Sigmoid colon (tissue), 7 donors: ENCODE results near the gene CCM2L. TPM values are rescaled to one million over a fixed set of nuclear protein-coding genes. Genes with fewer than 3 reads are reported as not detected.

Experiments
- DNase-seq: peaks from one replicate; pipeline ENCODE4 v3.0.0-alpha.2; 2019
- H3K27ac ChIP-seq, 4 donors: fragments of 200-600 bp; sonication (generic); one replicate each; pipeline ENCODE4 v1.5.1; 2016 to 2019; ENCODE audit warnings: mild to moderate bottlenecking in 1 of 4
- H3K27me3 ChIP-seq, 3 donors: fragments of 200-600 bp; sonication (generic); one replicate each; pipeline ENCODE4 v1.5.1; 2019; ENCODE audit warnings: mild to moderate bottlenecking in 1 of 3
- H3K36me3 ChIP-seq, 4 donors: fragments of 200-600 bp; sonication (generic); one replicate each; pipeline ENCODE4 v1.5.1; 2016 to 2019
- H3K4me1 ChIP-seq, 4 donors: fragments of 200-600 bp; sonication (generic); one replicate each; pipeline ENCODE4 v1.5.1; 2017 to 2019
- H3K4me3 ChIP-seq, 4 donors: fragments of 200-600 bp; sonication (generic); one replicate each; pipeline ENCODE4 v1.5.1; 2017 to 2019; ENCODE audit warnings: mild to moderate bottlenecking in 2 of 4, moderate library complexity in 1 of 4
- H3K9me3 ChIP-seq, 4 donors: fragments of 200-600 bp in 3 of 4; sonication (generic) in 3 of 4; one replicate each; pipeline versions ENCODE4 v1.5.1 to v1.6.1; 2013 to 2019
- CTCF ChIP-seq, 4 experiments: fragments of 450-650 bp in 3 of 4; fragments of 200-600 bp in 1 of 4; IDR thresholded peaks; one replicate each; pipeline ENCODE4 v1.5.1; 2016 to 2019; ENCODE audit warnings: antibody characterized with exemption in 4 of 4, mild to moderate bottlenecking in 3 of 4, moderate library complexity in 2 of 4
- EP300 ChIP-seq, 4 donors: sonication (generic); formaldehyde crosslinking; IDR thresholded peaks; one replicate each; pipeline ENCODE4 v1.6.1; 2017; ENCODE audit warnings: antibody characterized with exemption in 4 of 4
- POLR2A ChIP-seq, 2 donors: fragments of 450-650 bp; IDR thresholded peaks; one replicate each; pipeline ENCODE4 v1.6.1; 2016; ENCODE audit warnings: antibody characterized with exemption in 2 of 2, mild to moderate bottlenecking in 2 of 2, moderate library complexity in 2 of 2
- POLR2AphosphoS5 ChIP-seq, 4 donors: sonication (generic); formaldehyde crosslinking; IDR thresholded peaks; one replicate each; pipeline ENCODE4 v1.6.1; 2017; ENCODE audit warnings: antibody characterized with exemption in 4 of 4
- WGBS, 2 donors: extraction: QIAGEN DNeasy Blood & Tissue Kit; methylation state at CpG; one replicate each; pipeline ENCODE4 v1.1.7; 2013; 5-methylcytosine and 5-hydroxymethylcytosine counted together
- intact Hi-C: fragments of 100-400 bp; cut with DNase I; formaldehyde crosslinking; loops from one replicate; pipeline ENCODE4 v1.15.1; 2023
- polyA plus RNA-seq, 3 donors: library from polyadenylated mRNA; stranded (reverse); fragments of 200-250 nt; gene quantifications; one replicate each; pipeline ENCODE4 v1.2.3, GENCODE V29; 2013
- total RNA-seq, 4 donors: library from RNA; depleted of rRNA; stranded (reverse); fragments of >200 nt; gene quantifications; one replicate each; pipeline ENCODE4 v1.1.0, GENCODE V29; 2016
- donor health status: healthy with polysubstance abuse.
- donor health status: Bipolar disorder and iron deficiency.
- donor health status: healthy.

The CCM2L gene
- total and polyA plus RNA-seq, 7 donors = 0.46 to 5.8 (median 2.5) TPM

DNA sequence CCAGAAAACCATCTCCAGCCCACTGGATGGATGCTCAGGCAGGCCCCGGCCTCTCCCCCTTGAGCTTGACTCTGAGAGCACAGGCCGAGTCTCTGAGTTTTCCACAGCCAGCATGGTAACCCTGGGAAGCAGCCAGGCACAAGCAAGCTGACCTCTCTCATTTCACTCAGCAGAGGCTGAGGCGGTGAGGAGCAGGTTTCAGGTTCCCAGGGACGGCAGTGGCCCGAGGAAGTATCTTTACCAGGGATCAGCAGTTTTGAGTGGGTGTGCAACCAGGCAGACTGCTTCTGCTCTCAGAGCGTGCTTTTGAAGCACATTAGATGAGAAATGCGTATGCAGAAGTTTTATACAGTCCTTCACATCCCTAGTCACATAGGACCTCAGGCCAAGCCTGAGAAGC, 54.4 kb downstream of the CCM2L start:
- DNase-seq = no peak
- intact Hi-C loops = no loop called here

GRCh38 chr20:32067234-32067821, 57.1 kb downstream of the CCM2L start:
- WGBS, 2 donors = 63 to 67% methylated on average over 6 of the region's 6 CpGs
- Histone ChIP-seq H3K27me3 (peaks cover 0 to 21% (median 0%) of the 10 kb centered on the region in 3 donors), H3K4me1 (no peaks in the 10 kb centered on the region), H3K27ac (no peak overlapping the region), H3K4me3 (no peak overlapping the region), H3K36me3 (no peaks in the 10 kb centered on the region), H3K9me3 (no peaks in the 10 kb centered on the region)
- intact Hi-C loops = no loop called here
- TF ChIP-seq POLR2AphosphoS5 (IDR thresholded peaks at IDR 0.05) = no peak
- DNase-seq = no peak

More for the DNA sequence above, 54.4 kb downstream of the CCM2L start:
- no peaks in the 10 kb centered on the region for H3K36me3 ChIP-seq
- no peak overlapping the region for H3K27ac ChIP-seq
- TF ChIP-seq CTCF (IDR thresholded peaks at IDR 0.05) = no peak
- TF ChIP-seq POLR2AphosphoS5 (IDR thresholded peaks at IDR 0.05) = no peak
- TF ChIP-seq POLR2A (IDR thresholded peaks at IDR 0.05) = no peak
- TF ChIP-seq EP300 (IDR thresholded peaks at IDR 0.05) = no peak
- 79 to 80% methylated on average over 7 of the region's 7 CpGs for WGBS, 2 donors
- peaks cover 0 to 34% (median 0%) of the 10 kb centered on the region in 3 donors for H3K27me3 ChIP-seq
- H3K4me1 ChIP-seq = no peaks in the 10 kb centered on the region
- no peak overlapping the region for H3K4me3 ChIP-seq
- H3K9me3 ChIP-seq = no peaks in the 10 kb centered on the region

GRCh38 chr20:32068174-32068573, 57.9 kb downstream of the CCM2L start:
- no peaks in the 10 kb centered on the region for H3K36me3 ChIP-seq
- H3K9me3 ChIP-seq = no peaks in the 10 kb centered on the region
- peaks cover 0 to 15% (median 0%) of the 10 kb centered on the region in 3 donors for H3K27me3 ChIP-seq
- TF ChIP-seq POLR2A (IDR thresholded peaks at IDR 0.05) (no peak), CTCF (IDR thresholded peaks at IDR 0.05) (no peak), POLR2AphosphoS5 (IDR thresholded peaks at IDR 0.05) (no peak), EP300 (IDR thresholded peaks at IDR 0.05) (no peak)
- intact Hi-C loops = no loop called here
- DNase-seq = no peak
- WGBS, 2 donors = 97% methylated on average over 2 of the region's 2 CpGs
- no peaks in the 10 kb centered on the region for H3K4me1 ChIP-seq
- H3K4me3 ChIP-seq = no peak overlapping the region
- H3K27ac ChIP-seq = no peak overlapping the region

DNA sequence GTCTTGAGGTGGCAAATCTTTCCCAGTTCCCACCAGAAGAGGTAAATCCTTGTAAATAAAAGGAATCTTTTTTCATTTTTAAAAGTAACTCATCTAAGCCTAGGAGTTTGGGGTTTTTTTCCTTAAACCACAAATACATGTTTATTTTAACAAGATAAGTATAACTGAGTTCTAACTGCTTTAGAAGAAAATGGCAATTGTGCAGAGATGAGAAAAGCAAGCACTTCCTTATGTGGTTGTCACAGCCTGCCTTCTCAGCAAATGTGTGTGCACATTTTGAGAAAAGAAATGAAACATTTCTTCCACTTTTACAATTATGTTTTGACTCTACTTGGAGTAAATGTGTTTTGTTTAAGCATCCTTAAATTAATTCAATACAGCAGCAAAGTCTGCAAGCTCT, 59.5 kb downstream of the CCM2L start:
- no peak for DNase-seq
- intact Hi-C loops = no loop called here
- TF ChIP-seq EP300 (IDR thresholded peaks at IDR 0.05) (no peak), POLR2A (IDR thresholded peaks at IDR 0.05) (no peak), POLR2AphosphoS5 (IDR thresholded peaks at IDR 0.05) (no peak), CTCF (IDR thresholded peaks at IDR 0.05) (no peak)
- Histone ChIP-seq H3K9me3 (no peaks in the 10 kb centered on the region), H3K36me3 (no peaks in the 10 kb centered on the region), H3K27ac (no peak overlapping the region), H3K27me3 (peaks cover 0 to 19% (median 0%) of the 10 kb centered on the region in 3 donors), H3K4me1 (no peaks in the 10 kb centered on the region), H3K4me3 (no peak overlapping the region)

GRCh38 chr20:32070282-32070681, 60.0 kb downstream of the CCM2L start:
- Histone ChIP-seq H3K4me1 (no peaks in the 10 kb centered on the region), H3K9me3 (no peaks in the 10 kb centered on the region), H3K36me3 (no peaks in the 10 kb centered on the region), H3K27ac (no peak overlapping the region), H3K27me3 (peaks cover 0 to 20% (median 0%) of the 10 kb centered on the region in 3 donors), H3K4me3 (no peak overlapping the region)
- 78 to 85% methylated on average over 1 of the region's 1 CpG for WGBS, 2 donors
- no peak for DNase-seq
- no peak for TF ChIP-seq POLR2AphosphoS5 (IDR thresholded peaks at IDR 0.05)
- TF ChIP-seq POLR2A (IDR thresholded peaks at IDR 0.05) = no peak
- no peak for TF ChIP-seq CTCF (IDR thresholded peaks at IDR 0.05)
- TF ChIP-seq EP300 (IDR thresholded peaks at IDR 0.05) = no peak
- intact Hi-C loops = no loop called here
